Esophagus muscularis mucosa (tissue), 4 donors: ENCODE data around the gene KIAA1755. TPM values are rescaled to one million over a fixed set of nuclear protein-coding genes. Genes with fewer than 3 reads are reported as not detected.

Experiments used
- DNase-seq: peaks from one replicate; pipeline ENCODE4 v3.0.0-alpha.2; 2017; ENCODE audit errors: extremely low spot score
- H3K27ac ChIP-seq, 4 donors: fragments of 200-600 bp; sonication (generic); replicated peaks in 1 of 4; 1 replicate in 3 of 4; 2 replicates in 1 of 4; pipeline ENCODE4 v1.5.1; 2016 to 2019; ENCODE audit warnings: mild to moderate bottlenecking in 1 of 4
- H3K27me3 ChIP-seq, 4 donors: fragments of 200-600 bp; sonication (generic); one replicate each; pipeline versions ENCODE4 v1.5.1 to v1.6.0; 2016 to 2019
- H3K36me3 ChIP-seq, 4 donors: fragments of 200-600 bp; sonication (generic); one replicate each; pipeline ENCODE4 v1.5.1; 2016 to 2019
- H3K4me1 ChIP-seq, 4 donors: fragments of 200-600 bp; sonication (generic); one replicate each; pipeline ENCODE4 v1.5.1; 2016 to 2019
- H3K4me3 ChIP-seq, 4 donors: fragments of 200-600 bp; sonication (generic); 1 replicate in 2 of 4; 2 replicates in 2 of 4; pipeline ENCODE4 v1.5.1; 2016 to 2019; ENCODE audit warnings: mild to moderate bottlenecking in 4 of 4, moderate library complexity in 1 of 4
- H3K9me3 ChIP-seq, 4 donors: fragments of 200-600 bp; sonication (generic); 1 replicate in 3 of 4; 2 replicates in 1 of 4; pipeline ENCODE4 v1.5.1; 2016 to 2019
- EP300 ChIP-seq: sonication (generic); formaldehyde crosslinking; IDR thresholded peaks from one replicate; pipeline ENCODE4 v1.6.1; 2017; ENCODE audit warnings: antibody characterized with exemption
- POLR2A ChIP-seq: fragments of 450-650 bp; IDR thresholded peaks from one replicate; pipeline ENCODE4 v1.6.1; 2017; ENCODE audit warnings: antibody characterized with exemption, moderate library complexity, mild to moderate bottlenecking, low read depth
- POLR2AphosphoS5 ChIP-seq, 2 donors: sonication (generic); formaldehyde crosslinking; IDR thresholded peaks; one replicate each; pipeline ENCODE4 v1.6.1; 2017; ENCODE audit warnings: antibody characterized with exemption in 2 of 2
- WGBS: methylation state at CpG from one replicate; pipeline ENCODE4 v1.1.5; 2018; 5-methylcytosine and 5-hydroxymethylcytosine counted together
- intact Hi-C: fragments of 100-400 bp; cut with DNase I; formaldehyde crosslinking; loops from one replicate; pipeline ENCODE4 v1.15.1; 2023
- total RNA-seq, 4 donors: library from RNA; depleted of rRNA; stranded (reverse); fragments of >200 nt; gene quantifications; one replicate each; pipeline versions ENCODE4 v1.1.0 to v1.2.1, GENCODE V29; 2016
- TF ChIP-seq, protein P1 (sequence below), 3 experiments: fragments of 200-600 bp in 2 of 3; fragments of 450-650 bp in 1 of 3; sonication (generic) in 2 of 3; IDR thresholded peaks; one replicate each; pipeline ENCODE4 v1.5.1; 2017 to 2019; ENCODE audit warnings: antibody characterized with exemption in 3 of 3, mild to moderate bottlenecking in 2 of 3, moderate library complexity in 1 of 3

Gene KIAA1755
- total RNA-seq, 4 donors from 2014 or later, result 7.3 to 13.3 (median 8.5) TPM

- intact Hi-C loops, result no loop called here
- H3K4me3 ChIP-seq, result no peak overlapping the region
- WGBS, result 81% methylated on average over 9 of the region's 9 CpGs
- H3K9me3 ChIP-seq, result no peaks in the 10 kb centered on the region
- no peaks in the 10 kb centered on the region for H3K27me3 ChIP-seq
- no peak for DNase-seq
- no peaks in the 10 kb centered on the region for H3K36me3 ChIP-seq
- TF ChIP-seq POLR2AphosphoS5 (IDR thresholded peaks at IDR 0.05) (no peak), EP300 (no peak), POLR2A (no peak)
- TF ChIP-seq, protein P1, sequence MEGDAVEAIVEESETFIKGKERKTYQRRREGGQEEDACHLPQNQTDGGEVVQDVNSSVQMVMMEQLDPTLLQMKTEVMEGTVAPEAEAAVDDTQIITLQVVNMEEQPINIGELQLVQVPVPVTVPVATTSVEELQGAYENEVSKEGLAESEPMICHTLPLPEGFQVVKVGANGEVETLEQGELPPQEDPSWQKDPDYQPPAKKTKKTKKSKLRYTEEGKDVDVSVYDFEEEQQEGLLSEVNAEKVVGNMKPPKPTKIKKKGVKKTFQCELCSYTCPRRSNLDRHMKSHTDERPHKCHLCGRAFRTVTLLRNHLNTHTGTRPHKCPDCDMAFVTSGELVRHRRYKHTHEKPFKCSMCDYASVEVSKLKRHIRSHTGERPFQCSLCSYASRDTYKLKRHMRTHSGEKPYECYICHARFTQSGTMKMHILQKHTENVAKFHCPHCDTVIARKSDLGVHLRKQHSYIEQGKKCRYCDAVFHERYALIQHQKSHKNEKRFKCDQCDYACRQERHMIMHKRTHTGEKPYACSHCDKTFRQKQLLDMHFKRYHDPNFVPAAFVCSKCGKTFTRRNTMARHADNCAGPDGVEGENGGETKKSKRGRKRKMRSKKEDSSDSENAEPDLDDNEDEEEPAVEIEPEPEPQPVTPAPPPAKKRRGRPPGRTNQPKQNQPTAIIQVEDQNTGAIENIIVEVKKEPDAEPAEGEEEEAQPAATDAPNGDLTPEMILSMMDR (IDR thresholded peaks at IDR 0.05), result no peak
- no peak overlapping the region for H3K27ac ChIP-seq
- peaks cover 0 to 21% (median 16%) of the 10 kb centered on the region in 4 donors for H3K4me1 ChIP-seq
These were observed 68.1 kb downstream of the KIAA1755 start for GRCh38 chr20:38192323-38192885.

DNA sequence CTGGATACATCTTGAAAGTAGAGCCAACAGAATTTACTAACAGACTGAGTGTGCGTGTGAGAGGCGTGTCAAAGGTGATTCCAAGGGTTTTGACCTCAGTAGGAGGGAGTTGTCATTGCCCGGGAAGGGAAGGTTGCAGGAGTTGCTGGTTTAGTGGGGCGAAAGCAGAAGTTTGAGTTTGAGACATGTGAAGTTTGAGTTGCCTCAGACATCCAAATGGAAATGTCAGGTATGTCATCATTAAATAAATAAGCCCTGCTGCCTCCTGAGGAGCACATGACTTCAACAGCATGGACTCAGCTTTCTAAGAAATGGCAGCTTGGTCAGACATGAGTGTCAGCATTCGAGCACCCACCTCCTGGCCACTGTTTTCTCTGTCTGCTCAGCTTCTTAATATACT is 68.9 kb downstream of the KIAA1755 start:
- intact Hi-C loops, result no loop called here
- no peaks in the 10 kb centered on the region for H3K9me3 ChIP-seq
- no peaks in the 10 kb centered on the region for H3K36me3 ChIP-seq
- no peak overlapping the region for H3K27ac ChIP-seq
- WGBS, result 85% methylated on average over 5 of the region's 5 CpGs
- DNase-seq, result no peak
- TF ChIP-seq EP300 (no peak), POLR2A (no peak), POLR2AphosphoS5 (IDR thresholded peaks at IDR 0.05) (no peak)
- TF ChIP-seq, protein P1 (IDR thresholded peaks at IDR 0.05), result no peak
- no peaks in the 10 kb centered on the region for H3K27me3 ChIP-seq
- H3K4me3 ChIP-seq, result no peak overlapping the region
- H3K4me1 ChIP-seq, result peaks cover 0 to 21% (median 16%) of the 10 kb centered on the region in 4 donors

DNA sequence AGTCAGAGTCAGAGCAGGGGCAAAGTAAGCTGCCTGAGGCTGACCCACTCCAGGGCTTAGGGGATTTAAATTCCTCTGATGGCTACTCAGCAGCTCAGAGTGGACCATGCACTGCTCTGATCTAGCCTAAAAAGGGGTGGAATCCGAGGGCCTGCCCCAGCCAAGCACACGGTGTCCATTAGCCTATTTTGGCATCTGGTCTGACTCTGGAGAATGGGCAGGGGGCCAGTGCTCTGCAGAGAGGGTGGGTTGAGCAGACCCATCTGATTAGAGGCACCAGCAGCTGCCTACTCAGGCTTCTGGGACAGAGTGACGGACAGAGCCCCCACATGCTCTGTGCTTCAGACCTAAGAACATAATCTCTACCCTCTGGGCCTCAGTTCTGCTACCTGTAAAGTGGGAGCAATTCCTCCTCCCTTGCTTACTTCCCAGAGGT is 69.6 kb downstream of the KIAA1755 start:
- DNase-seq, result no peak
- Histone ChIP-seq H3K9me3 (no peaks in the 10 kb centered on the region), H3K27me3 (no peaks in the 10 kb centered on the region), H3K27ac (no peak overlapping the region), H3K4me1 (peaks cover 0 to 21% (median 16%) of the 10 kb centered on the region in 4 donors), H3K36me3 (no peaks in the 10 kb centered on the region), H3K4me3 (no peak overlapping the region)
- intact Hi-C loops, result no loop called here
- WGBS, result no CpG with 5 or more reads among the region's 3 CpGs
- TF ChIP-seq POLR2A (no peak), EP300 (no peak), POLR2AphosphoS5 (IDR thresholded peaks at IDR 0.05) (peak in 1 of 2 donors; percentile 47)
- TF ChIP-seq, protein P1 (IDR thresholded peaks at IDR 0.05), result no peak

DNA sequence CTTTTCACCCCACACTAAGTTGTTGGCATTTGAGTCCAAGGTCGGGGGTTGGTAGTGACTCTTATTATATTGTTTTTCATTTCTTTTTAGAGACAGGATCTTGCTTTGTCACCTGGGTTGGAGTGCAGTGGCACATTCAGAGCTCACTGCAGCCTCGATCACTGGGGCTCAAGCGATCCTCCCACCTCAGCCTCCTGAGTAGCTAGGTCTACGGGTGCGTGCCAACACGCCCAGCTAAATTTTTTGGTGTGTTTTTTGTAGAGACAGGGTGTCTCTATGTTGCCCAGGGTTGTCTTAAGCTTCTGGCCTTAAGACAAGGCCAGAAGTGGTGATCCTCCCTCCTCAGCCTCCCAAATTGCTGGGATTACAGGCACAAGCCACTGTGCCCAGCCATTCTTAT is 70.4 kb downstream of the KIAA1755 start:
- no peaks in the 10 kb centered on the region for H3K27me3 ChIP-seq
- no peaks in the 10 kb centered on the region for H3K9me3 ChIP-seq
- intact Hi-C loops, result no loop called here
- WGBS, result 94% methylated on average over 5 of the region's 6 CpGs
- peaks cover 0 to 21% (median 16%) of the 10 kb centered on the region in 4 donors for H3K4me1 ChIP-seq
- no peak overlapping the region for H3K4me3 ChIP-seq
- H3K27ac ChIP-seq, result peak overlapping the region in 1 of 4 donors; percentile 35
- H3K36me3 ChIP-seq, result no peaks in the 10 kb centered on the region
- no peak for DNase-seq
- TF ChIP-seq EP300 (no peak), POLR2A (no peak), POLR2AphosphoS5 (IDR thresholded peaks at IDR 0.05) (no peak)
- TF ChIP-seq, protein P1 (IDR thresholded peaks at IDR 0.05), result no peak

DNA sequence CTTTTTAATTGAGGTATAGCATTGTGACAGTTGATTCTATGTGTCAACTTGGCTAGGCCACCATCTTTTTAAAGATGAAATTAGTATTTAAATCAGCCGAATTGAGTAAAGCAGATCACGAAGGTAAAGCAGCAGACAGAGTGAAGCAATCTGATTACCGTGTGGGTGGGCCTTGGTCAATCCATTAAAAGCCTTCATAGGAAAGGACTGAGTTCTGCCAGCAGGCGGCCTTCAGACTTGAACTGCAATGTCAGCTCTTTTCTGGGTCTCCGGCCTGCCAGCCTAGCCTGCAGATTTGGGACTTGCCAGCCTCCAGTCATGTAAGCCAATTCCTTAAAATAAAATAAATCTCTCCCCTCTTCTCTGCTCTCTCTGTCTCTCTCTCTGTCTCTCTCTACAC is 73.0 kb downstream of the KIAA1755 start:
- Histone ChIP-seq H3K36me3 (no peaks in the 10 kb centered on the region), H3K4me1 (peaks cover 0 to 21% (median 16%) of the 10 kb centered on the region in 4 donors), H3K4me3 (no peak overlapping the region), H3K27me3 (no peaks in the 10 kb centered on the region), H3K9me3 (peaks cover 0 to 4% (median 0%) of the 10 kb centered on the region in 4 donors), H3K27ac (no peak overlapping the region)
- TF ChIP-seq EP300 (no peak), POLR2AphosphoS5 (IDR thresholded peaks at IDR 0.05) (no peak), POLR2A (no peak)
- TF ChIP-seq, protein P1 (IDR thresholded peaks at IDR 0.05), result no peak
- intact Hi-C loops, result no loop called here
- DNase-seq, result no peak
- WGBS, result 79% methylated on average over 5 of the region's 5 CpGs
